ENCODE results near the gene HHIPL1.

HHIPL1 gene

GRCh38 chr14:99644723-99645544 lies at the start of gene HHIPL1:
TSS of gene HHIPL1 (plus strand) at chr14:99645129. CDS start at chr14:99645208, 79 bp downstream.
- FAIRE-seq: no peak
- DNase-seq (ENCODE audit: insufficient read length, low spot score): no peak

GRCh38 chr14:99595524-99595923 lies 49.4 kb upstream of the HHIPL1 start:
- no peak for DNase-seq (ENCODE audit: insufficient read length, low spot score)
- no peak for FAIRE-seq

DNA sequence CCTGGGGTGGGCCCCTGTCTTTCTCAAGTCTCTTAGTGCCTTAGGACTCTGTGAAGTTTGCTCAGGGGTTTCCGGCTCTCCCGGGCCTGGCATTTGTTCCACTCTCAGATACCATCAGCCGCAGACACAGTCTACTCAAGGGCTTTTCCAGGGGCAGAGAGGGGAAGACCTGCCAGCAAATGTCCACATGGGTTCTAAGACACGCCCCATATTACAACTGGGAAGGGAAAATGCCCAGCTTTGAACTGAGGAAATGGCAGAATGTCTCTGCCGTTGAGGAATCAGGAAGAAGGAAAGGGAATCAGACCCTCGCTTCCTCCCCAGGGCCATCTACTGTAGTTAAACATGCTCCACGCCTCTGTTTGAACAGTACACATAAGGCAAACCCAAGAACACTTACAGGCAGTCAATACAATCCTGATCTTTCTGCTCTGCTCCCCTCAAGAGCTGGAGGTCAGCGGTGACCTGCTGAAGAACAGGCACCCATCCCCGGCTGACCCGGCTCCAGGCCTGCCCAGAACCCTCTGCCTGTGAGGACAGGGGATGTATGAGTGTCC lies 48.8 kb upstream of the HHIPL1 start:
- FAIRE-seq (no peak), DNase-seq (ENCODE audit: insufficient read length, low spot score) (no peak)

DNA sequence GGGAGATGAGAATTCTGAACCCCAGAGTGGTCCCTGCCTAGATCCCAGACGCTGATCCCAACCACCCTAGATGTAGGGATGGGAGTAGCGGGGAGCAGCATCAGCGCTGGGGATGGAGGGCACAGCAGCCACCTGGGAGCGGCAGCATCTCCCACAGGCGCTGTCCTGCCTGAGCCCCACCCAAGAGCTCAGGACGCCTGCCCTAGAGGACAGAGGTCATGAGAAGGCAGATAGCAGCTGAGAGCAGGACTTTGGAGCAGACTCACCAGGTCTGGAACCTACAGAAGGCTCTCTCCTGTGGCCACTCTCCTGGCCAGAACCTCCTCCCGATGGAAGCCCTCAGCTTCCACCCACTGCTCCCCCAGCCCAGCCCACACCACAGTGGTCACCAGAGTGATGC lies 48.2 kb upstream of the HHIPL1 start:
- FAIRE-seq: no peak

GRCh38 chr14:99597911-99598600 lies 46.9 kb upstream of the HHIPL1 start:
- no peak for DNase-seq (ENCODE audit: insufficient read length, low spot score)
- FAIRE-seq: no peak

More for the DNA sequence above, 48.2 kb upstream of the HHIPL1 start:
- DNase-seq (ENCODE audit: insufficient read length, low spot score): no peak

- no peak for FAIRE-seq
- DNase-seq (ENCODE audit: insufficient read length, low spot score): no peak
Observed at GRCh38 chr14:99598774-99599173, 46.2 kb upstream of the HHIPL1 start.

DNA sequence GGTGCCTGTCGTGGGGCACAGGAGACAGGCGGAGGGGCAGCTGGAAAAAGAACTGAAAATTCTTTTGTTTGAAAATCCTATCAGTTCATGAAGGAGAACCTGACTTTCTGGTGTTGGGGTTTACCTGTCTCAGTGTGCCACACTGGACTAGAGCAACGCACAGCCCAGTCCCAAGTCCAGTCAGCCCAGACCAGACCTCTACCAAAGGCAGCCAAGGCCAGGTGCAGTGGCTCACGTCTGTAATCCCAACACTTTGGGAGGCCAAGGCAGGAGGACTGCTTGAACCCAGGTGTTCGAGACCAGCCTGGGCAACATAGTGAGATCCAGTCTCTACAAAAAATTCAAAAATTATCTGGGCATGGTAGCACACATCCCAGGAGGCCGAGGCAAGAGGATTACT lies 45.5 kb upstream of the HHIPL1 start:
- no peak for DNase-seq (ENCODE audit: insufficient read length, low spot score)
- FAIRE-seq: no peak

- FAIRE-seq: no peak
- no peak for DNase-seq (ENCODE audit: insufficient read length, low spot score)
Observed at GRCh38 chr14:99600232-99600888, 44.6 kb upstream of the HHIPL1 start.

- no peak for FAIRE-seq
Observed at GRCh38 chr14:99601361-99601831, 43.5 kb upstream of the HHIPL1 start.

GRCh38 chr14:99602054-99602787 lies 42.7 kb upstream of the HHIPL1 start:
- DNase-seq (ENCODE audit: insufficient read length, low spot score) (no peak), FAIRE-seq (no peak)

More at GRCh38 chr14:99601361-99601831, 43.5 kb upstream of the HHIPL1 start:
- DNase-seq (ENCODE audit: insufficient read length, low spot score): no peak

DNA sequence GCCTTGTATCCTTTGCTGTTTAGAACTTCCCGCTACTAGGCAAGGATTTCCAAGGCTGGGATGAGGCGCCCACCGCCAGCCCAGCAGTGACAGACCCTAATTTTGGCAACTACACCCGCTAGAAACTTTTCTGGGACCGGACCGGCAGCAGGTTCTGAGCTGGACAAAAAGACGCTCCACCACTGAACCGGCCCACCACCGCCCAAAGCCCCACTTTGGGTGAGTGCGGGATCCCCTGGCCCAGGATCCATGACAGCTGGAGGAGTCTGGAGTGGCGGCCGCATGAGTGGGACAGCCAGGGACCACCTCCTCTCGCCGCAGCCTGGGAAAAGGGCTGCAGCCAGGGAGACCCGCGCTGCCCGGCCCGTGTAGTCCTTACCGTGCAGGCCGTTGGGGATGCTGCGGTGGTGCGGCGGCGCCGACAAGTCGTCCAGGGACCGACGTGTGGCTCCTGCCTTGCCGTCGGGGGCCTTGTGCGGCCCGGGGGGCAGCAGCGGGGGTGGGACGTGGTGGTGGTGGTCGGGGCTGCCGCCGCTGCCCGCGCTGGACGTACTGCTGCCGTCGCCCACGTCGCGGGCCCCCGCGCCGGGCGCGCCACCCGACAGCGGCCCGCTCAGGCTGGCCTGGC lies 42.0 kb upstream of the HHIPL1 start:
- DNase-seq (ENCODE audit: insufficient read length, low spot score) (no peak), FAIRE-seq (peak; percentile 28)

GRCh38 chr14:99603471-99604277 lies 41.3 kb upstream of the HHIPL1 start, which contains the start of gene CCDC85C:
TSS of gene CCDC85C (minus strand) at chr14:99604207. CDS start at chr14:99603959, 248 bp downstream.
- FAIRE-seq: peak; percentile 64
- no peak for DNase-seq (ENCODE audit: insufficient read length, low spot score)

- peak; percentile 95 for DNase-seq (ENCODE audit: insufficient read length, low spot score)
- peak; percentile 94 for FAIRE-seq
Observed at GRCh38 chr14:99604278-99604765, 40.6 kb upstream of the HHIPL1 start.

GRCh38 chr14:99604766-99605298 lies 40.1 kb upstream of the HHIPL1 start:
- no peak for FAIRE-seq

GRCh38 chr14:99605299-99605961 lies 39.5 kb upstream of the HHIPL1 start:
- DNase-seq (ENCODE audit: insufficient read length, low spot score): peak; percentile 67
- peak; percentile 91 for FAIRE-seq

More at GRCh38 chr14:99604766-99605298, 40.1 kb upstream of the HHIPL1 start:
- peak; percentile 46 for DNase-seq (ENCODE audit: insufficient read length, low spot score)

DNA sequence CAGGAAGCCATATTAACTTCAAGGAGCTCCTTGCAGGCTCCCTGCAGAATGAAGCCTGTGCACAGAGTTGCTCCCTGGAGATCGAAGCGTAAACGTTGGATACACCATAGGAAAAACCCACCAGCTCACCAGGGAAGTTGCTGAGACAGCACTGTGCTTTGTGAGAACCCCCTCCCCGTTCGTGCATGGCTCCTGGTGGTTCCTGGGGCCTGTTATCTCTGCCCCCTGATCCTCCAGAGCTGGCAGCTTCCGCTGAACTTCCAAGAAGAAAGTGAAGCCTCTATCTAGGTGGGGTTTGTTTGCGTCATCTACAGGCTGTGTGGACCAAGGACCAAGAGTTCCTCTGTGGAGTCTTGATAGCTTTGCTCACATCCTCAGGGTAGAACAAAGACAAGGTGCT lies 38.6 kb upstream of the HHIPL1 start:
- FAIRE-seq (no peak), DNase-seq (ENCODE audit: insufficient read length, low spot score) (no peak)

GRCh38 chr14:99608591-99608990 lies 36.3 kb upstream of the HHIPL1 start:
- DNase-seq (ENCODE audit: insufficient read length, low spot score) (no peak), FAIRE-seq (no peak)

All from HTR-8/SVneo (cell line).